ENCODE measurements around the gene ARL6IP5. TPM values are rescaled to one million over a fixed set of nuclear protein-coding genes. Genes with fewer than 3 reads are reported as not detected.

Gene ARL6IP5
- total RNA-seq, 1 donor from 2014 or later: 125 TPM

Other genes starting within 250 kb of the ARL6IP5 start
- gene TAFA4, start 152.4 kb upstream of the ARL6IP5 start, total RNA-seq: 0.81 TPM
- 45.2 TPM for gene EOGT, start 71.3 kb upstream of the ARL6IP5 start, total RNA-seq
- 38.4 TPM for gene TMF1, start 32.6 kb upstream of the ARL6IP5 start, total RNA-seq
- gene UBA3, start 4.6 kb upstream of the ARL6IP5 start, total RNA-seq: 59.1 TPM
- 0.63 TPM for gene LMOD3, start 37.7 kb downstream of the ARL6IP5 start, total RNA-seq